GM19025 (cell line): ENCODE measurements around the gene PHACTR2.
"Not testable (repeated sequence)": the region's sequence is repeated elsewhere in the genome, so short reads cannot be mapped to it uniquely, and the experiment has no call there.

ENCODE experiments used
- ATAC-seq: cut with Tn5 transposase; IDR thresholded peaks from one replicate; pipeline ENCODE4 v1.9.1; 2021; ENCODE audit warnings: mild to moderate bottlenecking, low read depth, moderate library complexity; ENCODE audit not compliant: unreplicated experiment

Gene PHACTR2

DNA sequence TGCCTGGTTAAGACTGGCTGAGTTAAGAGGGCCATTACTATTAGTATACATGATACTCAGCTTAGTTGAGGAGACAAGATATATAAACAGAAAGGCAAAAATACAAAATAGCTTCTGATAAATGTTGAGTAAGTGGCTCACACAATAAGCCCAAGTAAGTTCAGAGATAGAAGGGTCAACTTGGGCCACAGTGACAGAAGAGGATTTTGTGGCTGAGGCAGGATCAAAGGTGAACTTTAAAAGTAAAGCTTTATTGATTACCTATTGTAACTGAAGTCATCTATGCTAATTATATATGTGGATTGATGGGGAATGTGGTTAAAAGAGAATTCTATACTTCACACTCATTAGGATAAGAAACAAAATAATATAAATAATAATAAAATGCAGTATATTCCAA is 80.8 kb downstream of the PHACTR2 start:
- no peak for ATAC-seq

DNA sequence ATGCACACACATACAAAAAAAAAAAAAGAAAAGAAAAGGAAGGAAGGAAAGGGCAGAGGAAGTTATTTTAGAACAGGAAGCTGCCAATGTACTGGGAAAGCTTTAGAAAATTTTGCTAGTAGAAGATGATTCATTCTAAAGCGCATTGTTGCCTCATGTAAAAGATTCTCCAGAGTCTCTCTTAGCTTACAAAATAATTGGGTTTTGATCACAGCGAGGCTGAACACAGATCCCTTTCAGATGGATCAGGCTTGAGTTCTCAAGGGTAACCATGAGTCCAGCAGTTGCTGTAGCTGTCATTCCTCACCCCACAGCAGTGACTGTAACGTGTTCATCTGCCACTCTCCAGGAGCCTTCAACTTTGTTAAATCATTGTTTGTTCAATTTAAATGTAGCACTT is 81.9 kb downstream of the PHACTR2 start:
- ATAC-seq: no peak

DNA sequence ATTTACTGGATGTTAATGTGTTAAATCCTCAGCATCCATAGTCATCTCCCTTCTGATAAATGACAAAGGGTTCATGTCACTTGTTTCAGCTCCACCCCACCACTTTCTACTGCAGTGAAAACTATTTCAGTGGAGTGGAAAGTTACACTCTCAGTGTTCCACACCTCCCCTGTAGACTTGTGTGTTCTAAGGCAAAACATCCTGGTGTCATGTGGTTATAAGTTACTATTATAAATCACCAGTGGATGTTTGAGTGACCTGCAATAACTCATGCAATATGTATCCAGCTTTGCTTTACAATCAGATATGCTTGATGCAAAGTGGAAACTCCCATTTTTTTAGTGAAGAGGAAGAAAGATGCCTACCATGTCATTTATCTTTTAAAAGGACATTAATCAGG is 83.3 kb downstream of the PHACTR2 start:
- ATAC-seq: no peak

DNA sequence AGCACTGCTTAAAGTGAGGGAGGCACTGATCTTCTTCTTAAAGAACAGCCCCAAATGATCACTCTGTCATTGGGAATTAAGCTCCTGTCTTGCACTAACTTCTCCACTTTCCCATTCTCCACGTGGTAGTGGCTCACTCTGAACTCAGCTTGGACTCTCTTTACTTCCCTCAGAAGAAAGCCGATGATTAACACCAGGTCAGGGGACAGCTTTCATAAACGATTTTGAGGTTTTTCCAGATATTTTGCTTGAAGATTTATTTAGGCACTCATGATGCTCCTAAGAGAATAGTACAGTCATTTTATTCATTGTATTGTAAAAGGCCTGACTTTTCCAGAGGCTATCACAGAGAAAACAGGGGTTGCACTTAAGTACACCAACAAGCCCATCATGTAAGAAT is 84.4 kb downstream of the PHACTR2 start:
- no peak for ATAC-seq

DNA sequence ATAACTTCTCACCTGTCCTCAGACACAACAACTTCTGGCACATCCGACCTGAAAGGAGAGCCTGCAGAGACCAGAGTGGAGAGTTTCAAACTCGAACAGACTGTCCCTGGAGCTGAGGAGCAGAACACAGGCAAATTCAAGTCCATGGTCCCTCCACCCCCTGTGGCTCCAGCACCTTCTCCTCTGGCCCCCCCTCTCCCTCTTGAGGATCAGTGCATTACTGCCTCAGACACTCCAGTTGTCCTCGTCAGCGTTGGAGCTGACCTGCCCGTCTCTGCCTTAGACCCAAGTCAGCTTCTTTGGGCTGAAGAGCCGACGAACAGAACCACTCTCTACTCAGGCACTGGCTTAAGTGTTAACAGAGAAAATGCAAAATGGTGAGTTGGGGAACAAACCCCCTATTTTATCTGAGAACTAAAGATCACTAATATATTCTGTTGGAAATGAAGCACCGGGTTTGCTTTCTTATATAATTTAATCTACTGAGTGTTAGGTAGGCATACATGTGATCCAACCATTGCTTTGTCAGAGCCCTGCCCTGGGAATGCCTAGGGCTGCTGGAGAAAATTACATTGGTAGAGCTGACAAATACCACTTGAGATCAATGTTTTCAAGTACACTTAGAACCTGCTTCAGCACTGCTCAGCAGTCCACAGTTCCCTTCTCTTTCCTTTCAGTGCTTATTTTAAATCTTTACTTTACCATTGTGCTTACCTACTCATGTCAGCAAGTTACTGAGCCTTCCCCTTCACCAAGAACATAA is 87.8 kb downstream of the PHACTR2 start:
- no peak for ATAC-seq

DNA sequence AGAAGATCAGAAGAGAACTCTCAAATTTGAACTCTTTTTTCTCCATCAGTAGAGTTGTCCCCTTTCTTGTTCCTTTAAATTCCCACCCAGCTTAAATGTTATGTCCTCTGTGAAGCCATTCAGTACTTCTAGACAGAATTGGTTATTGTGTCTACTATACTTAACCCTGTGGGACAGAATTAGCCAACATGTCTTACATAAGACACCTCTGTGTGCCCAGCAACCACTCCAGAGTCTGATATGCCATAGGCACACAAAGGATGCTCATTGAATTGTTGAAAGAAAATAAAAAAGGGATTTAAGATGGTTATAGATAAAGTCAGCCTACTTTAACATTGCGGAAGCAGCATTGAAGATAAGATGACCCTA is 88.4 kb downstream of the PHACTR2 start:
- no peak for ATAC-seq

DNA sequence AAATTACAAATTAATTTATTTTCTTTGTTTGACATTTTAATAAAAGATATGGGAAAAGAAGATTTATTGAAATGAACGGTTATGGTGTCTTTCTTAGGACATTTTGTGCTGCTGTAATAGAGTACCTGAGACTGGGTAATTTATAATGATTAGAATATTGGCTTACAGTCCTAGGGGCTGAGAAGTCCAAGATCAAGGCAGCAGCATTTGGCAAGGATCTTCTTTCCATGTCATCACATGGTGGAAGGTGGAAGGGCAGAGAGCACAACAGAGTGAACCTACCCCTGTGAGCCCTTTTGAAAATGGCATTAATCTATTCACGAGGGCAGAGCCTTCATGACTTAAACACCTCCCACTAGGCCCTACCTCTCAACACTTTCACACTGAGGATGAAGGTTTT is 89.7 kb downstream of the PHACTR2 start:
- ATAC-seq: no peak

DNA sequence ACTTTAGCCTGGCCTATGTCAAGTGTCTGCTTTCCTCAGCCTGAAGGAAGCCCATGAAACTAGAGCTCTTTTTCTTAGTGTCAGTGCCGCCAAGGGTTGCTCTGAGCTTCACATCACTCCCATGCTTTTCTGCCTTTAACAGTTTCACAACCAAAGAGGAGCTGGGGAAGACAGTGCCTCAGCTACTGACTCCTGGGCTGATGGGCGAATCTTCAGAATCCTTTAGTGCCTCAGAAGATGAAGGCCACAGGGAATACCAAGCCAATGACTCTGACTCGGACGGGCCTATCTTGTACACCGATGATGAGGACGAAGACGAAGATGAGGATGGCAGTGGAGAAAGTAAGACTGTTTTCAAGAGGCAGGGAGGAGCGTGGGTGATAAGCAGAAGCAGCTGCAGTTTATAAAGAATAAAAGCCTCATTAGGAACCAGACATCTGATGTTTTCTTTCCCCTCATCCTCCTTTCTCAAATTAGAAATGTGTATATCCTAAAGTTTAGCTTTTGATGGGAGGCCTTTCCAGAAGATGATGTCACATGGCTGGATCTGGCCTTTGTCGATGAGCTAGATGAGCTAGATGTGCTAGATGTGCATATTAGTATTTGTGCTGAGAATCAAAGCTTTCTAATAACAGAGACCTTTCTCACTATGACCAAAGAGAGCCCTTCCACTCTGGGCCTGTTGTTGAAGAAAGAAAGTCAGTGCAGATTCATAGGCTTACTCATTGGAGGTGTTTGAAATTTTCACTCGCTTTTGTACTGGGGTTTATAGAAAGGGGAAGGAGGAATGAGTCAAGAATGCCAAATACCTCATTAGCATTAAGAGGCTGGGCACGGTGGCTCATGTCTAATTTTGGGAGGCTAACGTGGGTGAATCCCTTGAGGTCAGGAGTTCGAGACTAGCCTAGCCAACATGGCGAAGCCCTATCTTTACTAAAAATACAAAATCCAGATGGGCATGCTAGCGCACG is 94.6 kb downstream of the PHACTR2 start:
- no peak for ATAC-seq

DNA sequence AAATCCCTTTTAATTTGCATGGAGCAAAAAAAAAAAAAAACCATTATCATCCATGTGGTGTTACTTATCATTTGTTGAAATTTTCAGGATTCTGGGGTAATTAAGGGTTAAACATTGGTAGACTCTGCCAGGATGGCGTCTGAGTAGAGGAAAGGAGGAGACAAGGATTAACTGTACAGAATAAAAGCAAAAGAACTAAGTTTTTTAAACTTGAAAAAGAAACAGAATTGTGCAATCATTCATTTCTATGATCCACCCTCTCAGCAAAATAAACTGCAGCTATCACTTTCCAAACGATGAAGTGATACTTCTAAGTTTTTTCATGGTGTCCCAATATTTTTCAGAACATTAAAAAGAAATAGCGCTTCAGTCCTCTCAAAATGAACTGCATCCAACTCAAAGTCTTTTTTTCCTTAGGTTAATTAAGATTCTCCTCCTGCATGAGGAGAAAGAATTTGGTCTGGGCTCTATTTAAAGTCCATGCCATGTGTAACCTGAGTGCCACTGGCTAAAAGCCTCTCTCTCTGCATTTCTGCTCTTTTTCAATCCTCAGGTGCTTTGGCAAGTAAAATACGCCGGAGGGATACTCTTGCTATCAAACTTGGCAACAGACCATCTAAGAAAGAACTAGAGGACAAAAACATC is 95.9 kb downstream of the PHACTR2 start:
- ATAC-seq: no peak

DNA sequence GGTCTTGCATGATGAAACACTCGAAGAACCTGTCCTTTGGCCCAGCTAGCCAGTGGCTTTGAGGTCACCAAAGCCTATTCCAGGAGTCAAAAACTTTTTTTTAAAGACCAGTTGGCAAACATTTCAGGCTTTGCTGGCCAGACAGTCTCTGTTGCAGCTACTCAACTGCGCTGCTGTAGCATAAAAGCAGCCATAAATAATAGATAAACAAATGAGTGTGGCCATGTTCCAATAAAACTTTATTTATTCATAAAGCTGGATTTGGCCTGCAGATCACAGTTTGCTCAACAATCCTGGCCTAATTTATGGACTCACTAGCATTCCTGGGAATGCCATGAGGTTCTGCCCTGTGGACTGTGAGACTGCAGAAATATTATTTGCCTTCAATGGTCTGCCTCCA is 96.6 kb downstream of the PHACTR2 start:
- no peak for ATAC-seq

DNA sequence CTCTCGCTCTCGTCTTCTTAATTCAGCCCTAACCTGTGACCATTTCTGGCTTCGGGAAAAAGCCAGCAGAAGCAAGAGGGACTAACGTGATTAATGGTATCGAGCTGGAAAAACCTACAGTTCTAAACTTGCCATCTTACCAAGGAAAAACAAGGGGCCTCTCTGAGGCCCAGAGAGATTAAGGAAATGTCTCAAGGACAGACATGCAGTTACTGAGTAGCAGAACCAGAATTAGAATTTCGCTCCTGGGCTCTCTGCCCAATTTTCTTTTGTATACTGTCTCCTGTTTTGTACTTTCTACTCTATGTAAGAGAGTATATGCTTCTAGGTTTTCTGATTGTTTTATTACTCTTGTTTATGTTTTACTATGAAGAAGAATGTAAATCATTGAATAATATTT is 97.6 kb downstream of the PHACTR2 start:
- ATAC-seq: no peak

DNA sequence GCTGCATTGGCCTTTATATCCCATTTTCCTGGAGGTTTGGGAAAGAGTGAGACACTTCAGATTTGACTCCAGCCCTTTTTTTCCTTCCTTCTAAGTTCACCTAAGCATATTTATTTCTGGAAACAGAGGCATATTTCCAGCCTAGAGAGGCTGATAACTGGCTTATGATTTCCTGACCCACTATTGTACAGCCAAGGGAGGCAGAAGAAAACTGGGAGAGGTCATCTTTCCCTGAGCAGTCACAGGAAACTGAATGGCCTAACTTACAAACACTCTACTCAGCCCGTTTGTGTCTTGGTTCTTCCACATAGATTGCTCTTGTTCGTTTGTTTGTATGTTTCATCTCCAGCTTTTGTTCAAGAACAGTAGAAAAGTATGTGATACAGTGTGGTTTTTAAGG is 101.2 kb downstream of the PHACTR2 start:
- no peak for ATAC-seq

DNA sequence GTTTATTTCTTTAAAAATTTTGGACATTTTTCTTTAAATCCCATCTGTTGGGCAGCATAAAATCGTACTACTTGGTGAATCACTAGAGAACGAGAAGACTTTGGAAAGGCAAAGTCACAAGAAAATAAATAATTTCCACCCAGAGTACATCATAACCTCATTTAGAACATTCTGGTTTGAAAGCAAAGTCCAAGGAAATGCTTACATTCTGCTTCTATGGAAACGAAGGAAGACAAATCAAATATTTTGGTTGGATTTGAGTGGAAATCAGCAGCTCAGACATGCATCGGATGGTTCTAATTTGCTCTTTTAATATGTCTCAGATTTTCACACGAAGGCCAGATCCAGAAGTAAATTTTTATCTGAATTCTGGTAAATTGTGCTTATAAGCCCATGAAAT is 104.7 kb downstream of the PHACTR2 start:
- ATAC-seq: no peak

DNA sequence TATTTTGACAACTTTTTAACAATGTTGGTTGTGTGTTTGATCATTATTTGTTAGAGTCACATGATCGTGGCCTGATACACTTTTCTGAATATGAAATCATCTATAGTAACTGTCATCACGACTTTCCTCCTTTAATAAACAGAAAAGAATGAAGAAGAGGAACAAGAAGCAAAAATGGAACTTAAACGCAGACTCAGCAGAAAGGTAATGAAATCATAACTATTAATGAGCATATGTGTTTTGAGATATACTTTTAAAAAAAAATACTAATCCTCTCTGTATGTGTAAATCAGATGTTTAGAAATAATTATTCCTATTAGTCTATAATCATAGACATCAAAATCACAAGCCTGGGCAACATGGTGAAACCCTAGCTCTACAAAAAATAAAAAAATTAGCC is 105.3 kb downstream of the PHACTR2 start:
- ATAC-seq: no peak

DNA sequence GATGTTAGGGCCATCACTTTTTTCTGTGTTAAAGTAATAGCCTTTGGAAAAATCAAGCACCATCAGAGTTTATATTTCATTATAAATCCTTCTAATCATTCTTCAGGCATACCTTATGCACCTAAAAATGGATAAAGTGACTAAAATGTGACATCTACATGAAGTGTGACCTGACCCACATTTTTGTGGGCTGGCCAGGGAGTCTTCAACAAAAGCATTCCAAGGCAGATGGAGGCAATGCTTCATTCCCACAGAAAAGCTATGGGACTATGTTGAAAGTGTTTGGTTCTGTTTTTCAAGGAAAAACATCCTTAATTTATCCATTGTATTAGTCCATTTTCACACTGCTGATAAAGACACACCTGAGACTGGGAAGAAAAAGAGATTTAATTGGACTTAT is 106.6 kb downstream of the PHACTR2 start:
- no peak for ATAC-seq

DNA sequence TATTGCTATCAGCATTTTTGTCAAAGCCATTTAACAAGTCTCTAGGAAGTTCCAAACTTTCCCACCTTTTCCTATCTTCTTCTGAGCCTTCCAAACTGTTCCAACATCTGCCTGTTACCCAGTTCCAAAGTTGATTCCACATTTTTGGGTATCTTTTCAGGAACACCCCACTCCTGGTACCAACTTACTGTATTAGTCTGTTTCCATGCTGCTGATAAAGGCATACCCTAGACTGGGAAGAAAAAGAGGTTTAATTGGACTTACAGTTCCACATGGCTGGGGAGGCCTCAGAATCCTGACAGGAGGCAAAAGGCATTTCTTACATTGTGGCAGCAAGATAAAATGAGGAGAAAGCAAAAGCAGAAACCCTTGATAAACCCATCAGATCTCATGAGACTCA is 108.6 kb downstream of the PHACTR2 start:
- ATAC-seq: not testable (repeated sequence)

DNA sequence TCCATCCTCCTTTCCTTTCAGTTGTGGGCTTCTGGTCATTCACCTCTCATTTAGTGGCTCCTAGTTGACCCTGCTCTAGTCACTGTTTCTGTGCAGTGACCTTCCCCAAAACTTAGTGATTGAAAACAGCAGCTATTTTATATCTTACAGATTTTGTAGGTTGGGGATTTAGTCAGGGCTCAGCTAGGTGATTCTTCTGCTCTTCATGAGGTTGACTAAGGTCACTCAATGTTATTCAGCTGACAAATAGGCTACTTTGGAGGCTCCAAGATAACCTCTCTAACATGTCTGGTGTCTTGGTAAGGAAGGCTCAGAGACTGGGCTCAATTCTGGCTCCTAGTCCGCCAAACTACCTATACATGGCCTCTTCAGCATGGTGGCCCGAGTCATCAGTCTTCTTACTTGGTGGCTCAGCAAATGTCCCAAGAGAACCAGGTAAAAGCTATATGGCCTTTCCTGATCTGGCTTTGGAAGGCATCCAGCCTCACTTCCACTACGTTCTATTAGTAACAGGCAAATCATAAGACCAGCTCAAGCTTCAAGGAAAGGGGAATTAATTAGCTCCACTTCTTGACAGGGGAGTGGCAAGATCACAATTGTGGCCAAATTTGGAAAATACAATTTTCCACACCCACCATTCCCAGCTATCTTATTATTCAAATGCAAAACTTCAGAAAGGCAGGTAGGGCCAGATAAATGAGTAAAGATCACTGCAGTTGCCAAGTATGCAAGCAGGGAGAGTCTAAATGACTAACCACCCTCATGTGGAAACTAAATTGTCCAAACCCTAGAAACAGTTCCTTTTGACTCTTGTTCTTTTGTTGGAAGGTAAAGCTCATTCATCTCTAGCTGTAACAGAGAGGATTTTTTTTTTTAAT is 114.9 kb downstream of the PHACTR2 start:
- ATAC-seq: no peak

DNA sequence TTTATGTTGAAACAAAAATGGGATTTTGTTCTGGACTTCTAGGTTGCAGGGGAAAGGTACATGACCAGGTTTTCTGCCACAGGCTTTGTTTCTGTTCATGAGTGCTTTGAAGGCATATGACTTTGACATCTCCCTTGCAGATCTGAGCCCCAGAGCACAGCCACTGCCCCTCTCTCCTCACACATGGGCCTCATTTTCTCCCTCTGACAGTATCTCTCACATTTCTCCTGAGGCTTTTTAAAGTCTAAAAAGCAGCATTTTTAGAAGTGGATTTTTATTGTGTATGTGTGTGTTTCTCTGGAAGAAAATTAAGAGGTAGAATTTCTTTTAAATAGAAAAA is 115.5 kb downstream of the PHACTR2 start:
- no peak for ATAC-seq

DNA sequence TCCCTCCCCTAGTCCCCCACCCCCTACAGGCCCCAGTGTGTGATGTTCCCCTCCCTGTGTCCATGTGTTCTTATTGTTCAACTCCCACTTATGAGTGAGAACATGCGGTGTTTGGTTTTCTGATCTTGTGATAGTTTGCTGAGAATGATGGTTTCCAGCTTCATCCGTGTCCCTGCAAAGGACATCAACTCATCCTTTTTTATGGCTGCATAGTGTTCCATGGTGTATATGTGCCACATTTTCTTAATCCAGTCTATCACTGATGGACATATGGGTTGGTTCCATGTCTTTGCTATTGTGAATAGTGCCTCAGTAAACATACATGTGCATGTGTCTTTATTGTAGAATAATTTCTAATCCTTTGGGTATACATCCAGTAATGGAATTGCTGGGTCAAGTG is 118.8 kb downstream of the PHACTR2 start:
- not testable (repeated sequence) for ATAC-seq

DNA sequence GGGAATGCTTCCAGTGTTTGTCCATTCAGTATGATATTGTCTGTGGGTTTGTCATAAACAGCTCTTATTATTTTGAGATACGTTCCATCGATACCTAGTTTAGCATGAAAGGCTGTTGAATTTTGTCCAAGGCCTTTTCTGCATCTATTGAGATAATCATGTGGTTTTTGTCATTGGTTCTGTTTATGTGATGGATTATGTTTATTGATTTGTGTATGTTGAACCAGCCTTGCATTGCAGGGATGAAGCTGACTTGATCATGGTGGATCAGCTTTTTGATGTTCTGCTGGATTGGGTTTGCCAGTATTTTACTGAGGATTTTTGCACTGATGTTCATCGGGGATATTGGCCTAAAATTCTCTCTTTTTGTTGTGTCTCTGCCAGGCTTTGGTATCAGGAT is 120.7 kb downstream of the PHACTR2 start:
- not testable (repeated sequence) for ATAC-seq
